K562 (cell line): ENCODE results near the gene CLEC17A. TPM values are rescaled to one million over a fixed set of nuclear protein-coding genes. Genes with fewer than 3 reads are reported as not detected.
A peak's percentile ranks its signal among the peaks of the same experiment; 100 is the strongest.

Experiments used
- ADNP ChIP-seq: fragments of 200-800 bp; sonication (Bioruptor generic); IDR thresholded peaks from 2 replicates; pipeline ENCODE4 v1.6.1; 2016; ENCODE audit warnings: missing genetic modification characterization, missing compliant biosample characterization
- CBFA2T3 ChIP-seq: fragments of 450-650 bp; IDR thresholded peaks from 2 replicates; pipeline ENCODE4 v1.6.1; 2017
- CCNT2 ChIP-seq: IDR thresholded peaks from 2 replicates; pipeline ENCODE4 v1.6.1; 2011; ENCODE audit warnings: borderline replicate concordance, low read depth, mild to moderate bottlenecking, moderate library complexity, mixed read lengths, low read length; ENCODE audit not compliant: insufficient read length; ENCODE audit errors: extremely low read depth
- CTCF ChIP-seq, 3 experiments: IDR thresholded peaks in 2 of 3; conservative IDR thresholded peaks in 1 of 3; 2 replicates each; pipeline ENCODE4 v1.5.1; 2011 to 2012; ENCODE audit warnings: low read length in 3 of 3, mild to moderate bottlenecking in 3 of 3, control low read depth in 2 of 3, improper control_type of control experiment in 1 of 3, inconsistent platforms in 1 of 3, low read depth in 1 of 3, mixed read lengths in 1 of 3, moderate library complexity in 1 of 3; ENCODE audit not compliant: insufficient read depth in 2 of 3
- DNMT1 ChIP-seq: fragments of 450-650 bp; IDR thresholded peaks from 2 replicates; pipeline ENCODE4 v1.6.1; 2016; ENCODE audit warnings: antibody characterized with exemption, mild to moderate bottlenecking
- ELF4 ChIP-seq: fragments of 450-650 bp; formaldehyde crosslinking; IDR thresholded peaks from 2 replicates; pipeline ENCODE4 v1.4.0; 2022; ENCODE audit warnings: missing genetic modification characterization
- FOXA3 ChIP-seq, 2 experiments: fragments of 450-650 bp in 1 of 2; sonication (generic) in 1 of 2; formaldehyde crosslinking; IDR thresholded peaks in 1 of 2; conservative IDR thresholded peaks in 1 of 2; 2 replicates each; pipeline versions ENCODE4 v1.4.0 to v1.8.0; 2020 to 2022; ENCODE audit warnings: mild to moderate bottlenecking in 2 of 2, missing genetic modification reagents in 1 of 2
- JUN ChIP-seq, 2 experiments: sonication (generic) in 1 of 2; formaldehyde crosslinking in 1 of 2; IDR thresholded peaks; 2 replicates each; pipeline versions ENCODE4 v1.6.1 to v1.8.0; 2012 to 2022; ENCODE audit warnings: borderline replicate concordance in 2 of 2, mild to moderate bottlenecking in 2 of 2, improper control_type of control experiment in 1 of 2, low read depth in 1 of 2, low read length in 1 of 2, missing genetic modification reagents in 1 of 2
- JUNB ChIP-seq: fragments of 450-650 bp; formaldehyde crosslinking; conservative IDR thresholded peaks from 2 replicates; pipeline ENCODE4 v1.4.0; 2020; ENCODE audit warnings: mild to moderate bottlenecking
- MXD1 ChIP-seq: fragments of 250-450 bp; sonication (Bioruptor Pico); IDR thresholded peaks from 2 replicates; pipeline ENCODE4 v1.8.0; 2021; ENCODE audit warnings: borderline replicate concordance, mild to moderate bottlenecking, moderate library complexity; ENCODE audit not compliant: poor library complexity, severe bottlenecking
- NEUROD1 ChIP-seq: fragments of 150-350 bp; IDR thresholded peaks from 2 replicates; pipeline ENCODE4 v1.6.1; 2014; ENCODE audit warnings: borderline replicate concordance, low read length, low read depth; ENCODE audit not compliant: partially characterized antibody
- NRF1 ChIP-seq, 2 experiments: fragments of 450-650 bp; IDR thresholded peaks in 1 of 2; conservative IDR thresholded peaks in 1 of 2; 2 replicates each; pipeline ENCODE4 v1.6.1; 2014; ENCODE audit warnings: mild to moderate bottlenecking in 2 of 2
- PTBP1 ChIP-seq: fragments of 200-400 bp; formaldehyde crosslinking; IDR thresholded peaks from 2 replicates; pipeline ENCODE4 v1.6.1; 2017; ENCODE audit warnings: low read depth, low read length
- RBM15 ChIP-seq: fragments of 200-400 bp; formaldehyde crosslinking; IDR thresholded peaks from 2 replicates; pipeline ENCODE4 v1.6.1; 2018; ENCODE audit warnings: mild to moderate bottlenecking, low read length, moderate library complexity; ENCODE audit not compliant: insufficient read depth
- SETDB1 ChIP-seq: IDR thresholded peaks from one replicate; pipeline ENCODE4 v1.6.1; 2012; ENCODE audit warnings: low read length, control low read depth, inconsistent platforms
- SIRT6 ChIP-seq: IDR thresholded peaks from one replicate; pipeline ENCODE4 v1.6.1; 2012; ENCODE audit warnings: low read depth, mild to moderate bottlenecking, control low read depth, inconsistent platforms, low read length, moderate library complexity
- SNIP1 ChIP-seq: fragments of 450-650 bp; IDR thresholded peaks from 2 replicates; pipeline ENCODE4 v1.7.1; 2017; ENCODE audit warnings: low read depth, mild to moderate bottlenecking
- STAG1 ChIP-seq: sonication (generic); formaldehyde crosslinking; IDR thresholded peaks from 2 replicates; pipeline ENCODE4 v1.5.0; 2020; ENCODE audit warnings: missing genetic modification reagents, borderline replicate concordance
- STAT5B ChIP-seq: fragments of 250-450 bp; sonication (Bioruptor Pico); IDR thresholded peaks from 2 replicates; pipeline ENCODE4 v1.8.0; 2021; ENCODE audit warnings: mild to moderate bottlenecking, inconsistent platforms
- ZKSCAN8 ChIP-seq: fragments of 200-800 bp; sonication (Bioruptor generic); IDR thresholded peaks from 2 replicates; pipeline ENCODE4 v1.6.1; 2016; ENCODE audit warnings: missing genetic modification characterization, missing compliant biosample characterization
- ZNF3 ChIP-seq: fragments of 250-450 bp; sonication (Bioruptor Pico); IDR thresholded peaks from 2 replicates; pipeline ENCODE4 v1.5.0; 2021; ENCODE audit warnings: mild to moderate bottlenecking, moderate library complexity
- ZNF316 ChIP-seq: fragments of 450-650 bp; IDR thresholded peaks from 2 replicates; pipeline ENCODE4 v1.6.1; 2016
- ZNF830 ChIP-seq: fragments of 250-450 bp; sonication (Bioruptor Pico); IDR thresholded peaks from 2 replicates; pipeline ENCODE4 v1.5.0; 2021; ENCODE audit warnings: mild to moderate bottlenecking
- polyA plus RNA-seq, 8 experiments: library from polyadenylated mRNA; depleted of rRNA in 4 of 8; stranded (reverse) in 5 of 8; unstranded in 3 of 8; fragments of >200 nt; fragmentation: Nextera tagmentation in 2 of 8; fragmentation: Illumina TruSeq in 1 of 8; extraction: Ambion mirVana in 2 of 8; extraction: Trizol in 1 of 8; gene quantifications; 2 replicates each; pipeline versions ENCODE4 v1.2.1 to v1.2.3, GENCODE V29; 2011 to 2014; ENCODE audit warnings: inconsistent platforms in 1 of 8, missing spikeins in 1 of 8
- total RNA-seq, 7 experiments: library from RNA; depleted of rRNA in 6 of 7; stranded (reverse); fragments of >200 nt in 6 of 7; fragmentation: Illumina TruSeq in 2 of 7; extraction: Trizol in 2 of 7; gene quantifications; 2 replicates each; pipeline versions ENCODE4 v1.2.1 to v1.2.3, GENCODE V29; 2011 to 2021; ENCODE audit warnings: low replicate concordance in 1 of 7
- TF ChIP-seq, protein P1 (sequence below), 2 experiments: IDR thresholded peaks in 1 of 2; conservative IDR thresholded peaks in 1 of 2; 2 replicates each; pipeline ENCODE4 v1.6.1; 2016; ENCODE audit warnings: low read depth in 2 of 2, mild to moderate bottlenecking in 1 of 2, missing compliant biosample characterization in 1 of 2, missing genetic modification characterization in 1 of 2, moderate library complexity in 1 of 2

Gene CLEC17A
- total and polyA plus RNA-seq, 9 of the 15 experiments (the other 6 are each of a cell fraction or from before 2014, with no cell fraction given), result 0.03 TPM; not detected in 8

GRCh38 chr19:14577885-14578427, 4.9 kb upstream of the CLEC17A start (continued):
- peak in 1 of 3 experiments; percentile 1; a peak in 1 of 6 replicates for TF ChIP-seq CTCF (IDR thresholded peaks at IDR 0.05 in 2 of 3, conservative IDR thresholded peaks at IDR 0.05 in 1 of 3; ENCODE audit: insufficient read depth in 2 of 3, low read depth in 1 of 3, low read length in 3 of 3)
- TF ChIP-seq STAT5B (CRISPR knock-in tag), result no peak
- TF ChIP-seq, protein P1, sequence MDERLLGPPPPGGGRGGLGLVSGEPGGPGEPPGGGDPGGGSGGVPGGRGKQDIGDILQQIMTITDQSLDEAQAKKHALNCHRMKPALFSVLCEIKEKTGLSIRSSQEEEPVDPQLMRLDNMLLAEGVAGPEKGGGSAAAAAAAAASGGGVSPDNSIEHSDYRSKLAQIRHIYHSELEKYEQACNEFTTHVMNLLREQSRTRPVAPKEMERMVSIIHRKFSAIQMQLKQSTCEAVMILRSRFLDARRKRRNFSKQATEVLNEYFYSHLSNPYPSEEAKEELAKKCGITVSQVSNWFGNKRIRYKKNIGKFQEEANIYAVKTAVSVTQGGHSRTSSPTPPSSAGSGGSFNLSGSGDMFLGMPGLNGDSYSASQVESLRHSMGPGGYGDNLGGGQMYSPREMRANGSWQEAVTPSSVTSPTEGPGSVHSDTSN (CRISPR knock-in tag; IDR thresholded peaks at IDR 0.05; ENCODE audit: low read depth), result no peak
- TF ChIP-seq, protein P1 (tag; conservative IDR thresholded peaks at IDR 0.05; ENCODE audit: low read depth), result no peak
- peak; percentile 50 for TF ChIP-seq ZNF316
- no peak for TF ChIP-seq CCNT2
- TF ChIP-seq CBFA2T3, result 0 out of 2 replicates have a peak, but pooled peaks have one; percentile 11
- TF ChIP-seq NEUROD1, result no peak
- TF ChIP-seq ZNF830 (CRISPR knock-in tag), result no peak
- no peak for TF ChIP-seq SIRT6
- peak; percentile 65; the same call in 1 of the 2 replicates for TF ChIP-seq ZNF3
- TF ChIP-seq RBM15, result no peak
- TF ChIP-seq SNIP1, result no peak
- TF ChIP-seq STAG1, result no peak
- TF ChIP-seq NRF1 (conservative IDR thresholded peaks at IDR 0.05 in 1 of 2, IDR thresholded peaks at IDR 0.05 in 1 of 2), result no peak
- no peak for TF ChIP-seq JUNB
- no peak for TF ChIP-seq ELF4
- TF ChIP-seq FOXA3 (CRISPR knock-in tag; conservative IDR thresholded peaks at IDR 0.05 in 1 of 2, IDR thresholded peaks at IDR 0.05 in 1 of 2), result no peak
- no peak for TF ChIP-seq MXD1 (CRISPR knock-in tag)
- no peak for TF ChIP-seq JUN (IDR thresholded peaks at IDR 0.05; ENCODE audit: borderline replicate concordance, low read depth, low read length)
- TF ChIP-seq JUN (CRISPR knock-in tag; IDR thresholded peaks at IDR 0.05; ENCODE audit: borderline replicate concordance), result no peak
- TF ChIP-seq PTBP1, result no peak
- TF ChIP-seq ZKSCAN8 (CRISPR knock-in tag), result no peak
- no peak for TF ChIP-seq DNMT1
- no peak for TF ChIP-seq SETDB1
- no peak for TF ChIP-seq ADNP (tag)
